ENCODE data around the gene PCMTD2.

DNA sequence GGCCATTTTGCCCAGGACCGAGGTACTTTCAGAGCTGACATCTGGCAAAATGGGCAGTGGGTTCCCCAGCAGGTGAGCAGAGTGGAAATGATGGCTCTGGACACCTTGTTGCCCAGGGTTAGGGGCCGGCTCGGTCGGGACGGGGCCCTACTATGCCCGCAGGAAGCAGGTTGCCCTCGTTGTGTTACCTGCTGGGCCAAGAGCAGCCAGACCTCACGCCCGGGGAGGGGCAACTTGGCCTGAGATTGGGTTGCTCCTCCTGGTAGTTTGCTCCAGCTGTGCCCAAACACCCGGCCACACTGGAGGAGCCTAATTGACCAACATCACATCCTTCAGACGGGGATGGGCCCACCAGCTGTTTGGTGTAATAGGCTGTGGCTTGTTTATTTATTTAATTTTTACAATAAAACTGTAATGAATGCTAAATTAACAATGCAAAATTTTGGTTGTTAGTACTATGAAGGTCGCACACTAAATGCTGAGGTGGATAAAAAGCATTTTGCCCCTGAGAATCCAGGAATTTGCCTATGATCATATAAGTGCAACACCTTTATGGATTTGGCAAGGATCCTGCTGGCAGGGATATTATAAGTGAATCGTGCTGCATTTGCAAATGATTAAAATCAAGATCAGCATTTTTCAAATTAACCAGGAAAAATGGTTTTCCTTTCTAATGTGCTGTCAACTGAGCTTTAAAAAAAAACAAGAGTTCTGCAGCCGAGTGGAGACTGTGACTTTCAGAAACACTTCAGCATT, 26.6 kb upstream of the PCMTD2 start:
- TF ChIP-seq, protein P1, sequence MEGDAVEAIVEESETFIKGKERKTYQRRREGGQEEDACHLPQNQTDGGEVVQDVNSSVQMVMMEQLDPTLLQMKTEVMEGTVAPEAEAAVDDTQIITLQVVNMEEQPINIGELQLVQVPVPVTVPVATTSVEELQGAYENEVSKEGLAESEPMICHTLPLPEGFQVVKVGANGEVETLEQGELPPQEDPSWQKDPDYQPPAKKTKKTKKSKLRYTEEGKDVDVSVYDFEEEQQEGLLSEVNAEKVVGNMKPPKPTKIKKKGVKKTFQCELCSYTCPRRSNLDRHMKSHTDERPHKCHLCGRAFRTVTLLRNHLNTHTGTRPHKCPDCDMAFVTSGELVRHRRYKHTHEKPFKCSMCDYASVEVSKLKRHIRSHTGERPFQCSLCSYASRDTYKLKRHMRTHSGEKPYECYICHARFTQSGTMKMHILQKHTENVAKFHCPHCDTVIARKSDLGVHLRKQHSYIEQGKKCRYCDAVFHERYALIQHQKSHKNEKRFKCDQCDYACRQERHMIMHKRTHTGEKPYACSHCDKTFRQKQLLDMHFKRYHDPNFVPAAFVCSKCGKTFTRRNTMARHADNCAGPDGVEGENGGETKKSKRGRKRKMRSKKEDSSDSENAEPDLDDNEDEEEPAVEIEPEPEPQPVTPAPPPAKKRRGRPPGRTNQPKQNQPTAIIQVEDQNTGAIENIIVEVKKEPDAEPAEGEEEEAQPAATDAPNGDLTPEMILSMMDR (conservative IDR thresholded peaks at IDR 0.05; ENCODE audit: low read depth in 2 of 2) = no peak
- TF ChIP-seq CREB1 (CRISPR knock-in tag; IDR thresholded peaks at IDR 0.05; ENCODE audit: low read depth) = no peak
